Measurements from ENCODE around the gene TRIM77.
"Not testable (repeated sequence)": the region's sequence is repeated elsewhere in the genome, so short reads cannot be mapped to it uniquely, and the experiment has no call there.

- not testable (repeated sequence) for TF ChIP-seq CTCF (conservative IDR thresholded peaks at IDR 0.05; ENCODE audit: low read length); EZH2phosphoT487 (IDR thresholded peaks at IDR 0.05; ENCODE audit: borderline replicate concordance)
Observed at GRCh38 chr11:89724866-89725498, 14.9 kb downstream of the TRIM77 start.
